Tongue (tissue), 2 donors: Measurements from ENCODE around the gene NR2C2. TPM values are rescaled to one million over a fixed set of nuclear protein-coding genes. Genes with fewer than 3 reads are reported as not detected.

ENCODE experiments used
- DNase-seq: peaks from one replicate; pipeline ENCODE4 v3.0.0-alpha.2; 2015
- total RNA-seq: library from RNA; depleted of rRNA; stranded (reverse); fragments of >200 nt; gene quantifications from one replicate; pipeline ENCODE4 v1.2.3, GENCODE V29; 2014

Gene NR2C2
- total RNA-seq, 1 donor from 2014 or later = 42.7 TPM

GRCh38 chr3:15023719-15024118 lies 76.3 kb downstream of the NR2C2 start:
- no peak for DNase-seq

GRCh38 chr3:15029625-15030024 lies 82.2 kb downstream of the NR2C2 start:
- DNase-seq = no peak

GRCh38 chr3:15032650-15033049 lies 85.3 kb downstream of the NR2C2 start:
- no peak for DNase-seq

GRCh38 chr3:15033103-15033502 lies 85.7 kb downstream of the NR2C2 start:
- no peak for DNase-seq

GRCh38 chr3:15038306-15038705 lies 90.9 kb downstream of the NR2C2 start:
- no peak for DNase-seq

GRCh38 chr3:15040844-15041243 lies 93.5 kb downstream of the NR2C2 start:
- DNase-seq = no peak

GRCh38 chr3:15041950-15042349 lies 94.6 kb downstream of the NR2C2 start:
- DNase-seq = no peak

- no peak for DNase-seq
Measured at GRCh38 chr3:15042936-15043335, 95.6 kb downstream of the NR2C2 start.

- DNase-seq = no peak
Measured at GRCh38 chr3:15043408-15044171, 96.2 kb downstream of the NR2C2 start.

GRCh38 chr3:15044326-15044725 lies 96.9 kb downstream of the NR2C2 start:
- DNase-seq = no peak

- DNase-seq = no peak
Measured at GRCh38 chr3:15045667-15046066, 98.3 kb downstream of the NR2C2 start.

GRCh38 chr3:15049584-15049983 lies 102.2 kb downstream of the NR2C2 start:
- DNase-seq = no peak

GRCh38 chr3:15050405-15051092 lies 103.2 kb downstream of the NR2C2 start:
- DNase-seq = no peak

GRCh38 chr3:15051531-15051930 lies 104.1 kb downstream of the NR2C2 start:
- peak; percentile 19 for DNase-seq

- DNase-seq = no peak
Measured at GRCh38 chr3:15052335-15053242, 105.2 kb downstream of the NR2C2 start.

GRCh38 chr3:15053541-15053940 lies 106.2 kb downstream of the NR2C2 start:
- DNase-seq = no peak

- DNase-seq = no peak
Measured at GRCh38 chr3:15055019-15055557, 107.7 kb downstream of the NR2C2 start.

GRCh38 chr3:15056676-15057404 lies 109.5 kb downstream of the NR2C2 start:
- DNase-seq = no peak

- no peak for DNase-seq
Measured at GRCh38 chr3:15060029-15060428, 112.6 kb downstream of the NR2C2 start.

- DNase-seq = no peak
Measured at GRCh38 chr3:15063238-15063637, 115.9 kb downstream of the NR2C2 start.

GRCh38 chr3:15063656-15064286 lies 116.4 kb downstream of the NR2C2 start:
- no peak for DNase-seq
